ENCODE data around the gene CLDN9.
A peak's percentile ranks its signal among the peaks of the same experiment; 100 is the strongest.

CLDN9 gene

GRCh38 chr16:3056336-3057180 is 43.8 kb downstream of the CLDN9 start:
- no peak for DNase-seq (ENCODE audit: low read depth)

DNA sequence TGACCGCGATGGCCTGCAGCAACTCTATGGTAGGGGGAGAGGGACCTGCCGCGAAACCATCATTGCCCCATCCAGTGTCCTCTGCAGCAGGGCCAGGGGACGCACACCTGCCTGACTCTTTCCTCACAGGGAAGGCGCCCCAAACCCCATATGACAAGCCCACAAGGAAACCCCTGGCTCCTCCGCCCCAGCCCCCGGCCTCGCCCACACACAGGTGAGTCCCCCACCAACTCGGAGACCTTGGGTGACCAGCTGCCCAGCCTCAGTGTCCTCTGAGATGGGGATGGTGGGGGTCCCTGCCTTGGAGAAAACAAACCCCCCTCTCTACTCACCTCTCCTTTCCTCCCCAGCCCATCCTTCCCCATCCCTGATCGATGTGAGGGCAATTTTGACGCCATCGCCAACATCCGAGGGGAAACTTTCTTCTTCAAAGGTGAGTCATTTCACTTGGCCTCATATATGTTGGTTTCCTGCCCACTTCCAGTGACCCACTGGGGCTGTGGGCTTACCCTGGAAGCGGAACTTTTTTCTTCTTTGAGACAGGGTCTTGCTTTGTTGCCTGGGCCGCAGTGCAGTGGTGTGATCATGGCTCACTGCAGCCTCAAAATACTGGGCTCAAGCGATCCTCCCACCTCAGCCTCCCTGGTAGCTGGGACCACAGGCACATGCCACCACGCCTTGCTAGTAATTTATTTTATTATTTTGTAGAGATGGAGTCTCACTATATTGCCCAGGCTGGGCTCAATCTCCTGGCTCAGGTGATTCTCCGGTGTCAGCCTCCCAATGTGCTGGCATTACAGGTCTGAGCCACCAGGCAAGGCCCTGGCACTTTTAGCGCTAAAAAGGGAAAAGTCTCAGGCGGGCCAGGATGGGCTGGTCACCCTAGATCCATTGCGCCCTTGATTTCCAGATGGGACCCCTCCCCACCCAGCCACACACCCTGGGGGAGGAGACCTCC is 44.7 kb downstream of the CLDN9 start:
- DNase-seq (ENCODE audit: low read depth) = no peak

DNA sequence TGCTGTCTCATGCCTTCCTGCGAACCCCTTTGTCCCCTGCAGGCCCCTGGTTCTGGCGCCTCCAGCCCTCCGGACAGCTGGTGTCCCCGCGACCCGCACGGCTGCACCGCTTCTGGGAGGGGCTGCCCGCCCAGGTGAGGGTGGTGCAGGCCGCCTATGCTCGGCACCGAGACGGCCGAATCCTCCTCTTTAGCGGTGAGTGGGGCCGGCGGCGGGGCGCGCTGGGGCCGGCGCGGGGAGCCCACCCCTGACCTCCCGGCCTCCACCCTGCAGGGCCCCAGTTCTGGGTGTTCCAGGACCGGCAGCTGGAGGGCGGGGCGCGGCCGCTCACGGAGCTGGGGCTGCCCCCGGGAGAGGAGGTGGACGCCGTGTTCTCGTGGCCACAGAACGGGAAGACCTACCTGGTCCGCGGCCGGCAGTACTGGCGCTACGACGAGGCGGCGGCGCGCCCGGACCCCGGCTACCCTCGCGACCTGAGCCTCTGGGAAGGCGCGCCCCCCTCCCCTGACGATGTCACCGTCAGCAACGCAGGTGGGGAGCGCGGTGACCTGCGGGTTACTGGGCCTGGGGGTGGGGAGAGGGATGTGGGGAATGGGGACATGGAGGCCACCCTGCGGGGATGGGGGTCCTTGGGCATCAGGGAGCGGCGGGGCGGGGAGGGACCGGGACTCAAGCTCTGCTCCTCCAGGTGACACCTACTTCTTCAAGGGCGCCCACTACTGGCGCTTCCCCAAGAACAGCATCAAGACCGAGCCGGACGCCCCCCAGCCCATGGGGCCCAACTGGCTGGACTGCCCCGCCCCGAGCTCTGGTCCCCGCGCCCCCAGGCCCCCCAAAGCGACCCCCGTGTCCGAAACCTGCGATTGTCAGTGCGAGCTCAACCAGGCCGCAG is 45.7 kb downstream of the CLDN9 start:
- DNase-seq (ENCODE audit: low read depth) = no peak

DNA sequence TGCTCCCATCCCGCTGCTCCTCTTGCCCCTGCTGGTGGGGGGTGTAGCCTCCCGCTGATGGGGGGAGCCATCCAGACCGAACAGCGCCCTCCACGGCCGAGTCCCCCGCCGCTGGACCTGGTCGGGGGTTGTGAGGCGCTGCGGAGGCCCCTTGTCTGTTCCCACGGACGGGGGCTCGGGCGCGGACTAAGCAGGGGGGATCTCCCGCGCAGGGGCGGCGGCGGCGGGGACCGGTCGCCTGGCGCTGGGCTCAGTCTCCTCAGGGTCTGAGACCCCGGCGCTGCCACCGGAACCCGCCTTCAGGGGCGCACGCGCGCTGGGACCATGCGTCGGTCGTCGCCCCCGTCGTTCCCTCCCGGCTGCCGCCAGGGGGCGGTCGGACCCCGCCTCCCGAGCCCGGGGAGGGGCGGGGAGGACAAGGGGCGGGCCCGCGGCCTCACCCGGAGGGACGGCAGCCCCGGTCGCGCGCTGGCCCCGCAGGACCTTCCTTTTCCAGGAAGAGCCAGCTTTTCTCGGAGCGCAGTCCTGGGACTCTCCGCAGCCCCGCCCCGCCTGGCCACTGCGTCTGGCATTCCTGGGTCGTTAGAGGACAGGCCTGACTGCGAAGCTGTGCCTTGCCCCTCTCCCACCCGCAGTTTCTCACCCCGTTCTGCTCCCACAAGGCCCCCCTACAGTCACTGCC is 46.5 kb downstream of the CLDN9 start:
- peak; percentile 88 for DNase-seq (ENCODE audit: low read depth)

DNA sequence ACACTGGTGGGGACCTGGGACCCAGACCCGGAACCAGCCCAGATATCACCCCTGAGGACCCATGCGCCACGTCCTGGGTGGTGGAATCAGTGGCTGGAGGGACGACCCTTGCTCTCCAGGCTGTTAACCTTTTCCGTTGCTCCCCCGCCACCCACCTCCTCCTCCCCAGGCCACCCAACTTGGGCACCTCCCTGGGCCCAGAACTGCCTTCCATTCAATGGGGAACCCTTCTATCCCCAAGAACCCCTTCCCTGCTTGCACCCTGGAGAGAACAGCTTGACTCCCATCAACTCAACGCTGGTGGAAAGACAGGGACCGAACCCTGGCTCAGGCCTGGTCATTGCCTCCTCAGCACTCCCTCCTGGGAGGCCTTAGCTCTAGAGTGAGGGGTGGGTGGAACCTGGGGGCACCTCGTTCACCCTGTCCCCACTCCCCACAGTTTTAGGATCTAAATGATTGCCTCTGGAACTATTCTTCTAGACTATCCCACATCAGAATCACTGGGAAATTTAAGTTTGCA is 47.1 kb downstream of the CLDN9 start:
- DNase-seq (ENCODE audit: low read depth) = no peak

- DNase-seq (ENCODE audit: low read depth) = no peak
These were observed 47.8 kb downstream of the CLDN9 start for GRCh38 chr16:3060339-3061127.

- no peak for DNase-seq (ENCODE audit: low read depth)
These were observed 49.8 kb downstream of the CLDN9 start for GRCh38 chr16:3062553-3062952.

- no peak for DNase-seq (ENCODE audit: low read depth)
These were observed 51.1 kb downstream of the CLDN9 start for GRCh38 chr16:3063625-3064386.
